Stimulated activated CD4-positive, alpha-beta T cell treated with anti-CD3 and anti-CD28 coated beads, Interleukin-12 subunit alpha, Interleukin-12 subunit beta, amount 100 ng/mL, for 24 hours (primary cell): ENCODE data around the gene NACC2.

Experiments
- DNase-seq, 2 experiments: peaks; one replicate each; pipeline ENCODE4 v3.0.0-alpha.2; 2020; ENCODE audit warnings: low read depth in 2 of 2

NACC2 gene

DNA sequence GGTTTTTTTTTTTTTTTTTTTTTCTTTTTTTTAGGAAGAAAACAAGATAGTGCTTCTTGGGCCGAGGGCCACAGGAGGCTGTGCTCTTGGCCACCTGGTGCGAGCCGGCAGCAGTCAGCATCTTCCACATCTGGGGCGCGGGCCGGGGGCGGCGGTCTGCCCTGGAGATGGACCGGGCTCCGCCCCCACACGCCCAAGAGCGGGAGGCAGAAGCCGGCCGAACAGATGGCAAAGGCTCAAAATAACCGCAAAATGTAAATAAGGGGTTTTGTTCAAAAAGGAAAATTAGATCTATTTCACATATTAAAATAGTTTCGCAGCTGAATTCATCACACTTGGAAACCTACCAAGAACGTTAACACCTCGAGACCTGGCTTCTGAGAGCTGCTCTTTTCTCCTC lies 82.4 kb downstream of the NACC2 start:
- DNase-seq = no peak

DNA sequence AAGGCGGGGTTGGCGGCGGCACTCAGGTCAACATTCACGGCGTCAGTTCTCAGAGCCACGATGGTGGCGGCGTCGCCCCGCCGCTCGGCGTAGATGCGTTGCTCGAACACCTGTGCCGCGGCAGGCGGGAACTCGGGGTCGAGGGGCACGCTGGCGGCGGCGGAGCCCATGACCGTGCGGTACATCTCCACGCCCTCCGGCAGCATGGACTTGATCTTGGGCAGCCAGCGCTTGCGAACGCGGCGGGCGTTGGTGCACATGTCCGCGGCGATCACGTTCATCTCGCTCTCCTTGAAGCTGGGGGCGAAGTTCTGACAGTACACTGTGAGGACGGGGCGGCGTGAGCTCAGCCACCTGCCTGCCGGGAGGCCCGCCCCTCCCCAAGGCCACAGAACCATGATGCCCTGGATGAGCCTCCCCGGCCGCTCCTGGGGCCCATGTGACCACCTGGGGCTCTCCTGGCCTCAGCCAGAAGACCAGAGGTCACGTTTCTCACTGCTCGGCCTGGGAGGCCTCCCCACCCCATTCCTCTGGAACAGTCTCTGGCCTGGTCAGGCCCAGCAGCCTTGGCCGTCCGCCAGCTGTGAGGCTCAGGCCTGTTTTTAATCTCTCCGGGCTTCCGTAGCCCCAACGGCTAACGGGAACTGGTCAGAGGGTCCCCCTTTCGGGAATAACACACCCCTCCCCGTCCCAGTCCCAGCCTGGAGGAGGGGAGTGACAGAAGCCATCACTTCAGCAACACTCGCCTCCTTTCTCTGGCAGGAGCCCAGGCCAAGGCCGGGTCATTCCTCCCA lies 83.2 kb downstream of the NACC2 start:
- no peak for DNase-seq

DNA sequence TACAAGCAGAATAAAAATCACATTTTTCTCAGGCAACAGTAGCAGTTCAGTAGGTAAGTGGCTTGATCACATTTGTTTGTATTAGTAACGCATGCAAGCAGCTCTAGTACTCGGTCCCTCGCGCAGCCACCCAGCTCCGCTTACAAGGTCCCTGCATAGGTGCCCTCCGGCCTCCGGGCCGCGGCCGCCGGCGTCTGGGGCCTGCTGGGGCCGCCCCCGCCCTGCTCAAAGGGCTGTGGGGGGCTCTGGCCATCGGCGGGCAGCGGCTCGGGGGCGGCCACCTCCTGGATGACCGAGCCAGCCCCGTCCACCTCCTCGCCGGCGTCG lies 83.8 kb downstream of the NACC2 start:
- no peak for DNase-seq

DNA sequence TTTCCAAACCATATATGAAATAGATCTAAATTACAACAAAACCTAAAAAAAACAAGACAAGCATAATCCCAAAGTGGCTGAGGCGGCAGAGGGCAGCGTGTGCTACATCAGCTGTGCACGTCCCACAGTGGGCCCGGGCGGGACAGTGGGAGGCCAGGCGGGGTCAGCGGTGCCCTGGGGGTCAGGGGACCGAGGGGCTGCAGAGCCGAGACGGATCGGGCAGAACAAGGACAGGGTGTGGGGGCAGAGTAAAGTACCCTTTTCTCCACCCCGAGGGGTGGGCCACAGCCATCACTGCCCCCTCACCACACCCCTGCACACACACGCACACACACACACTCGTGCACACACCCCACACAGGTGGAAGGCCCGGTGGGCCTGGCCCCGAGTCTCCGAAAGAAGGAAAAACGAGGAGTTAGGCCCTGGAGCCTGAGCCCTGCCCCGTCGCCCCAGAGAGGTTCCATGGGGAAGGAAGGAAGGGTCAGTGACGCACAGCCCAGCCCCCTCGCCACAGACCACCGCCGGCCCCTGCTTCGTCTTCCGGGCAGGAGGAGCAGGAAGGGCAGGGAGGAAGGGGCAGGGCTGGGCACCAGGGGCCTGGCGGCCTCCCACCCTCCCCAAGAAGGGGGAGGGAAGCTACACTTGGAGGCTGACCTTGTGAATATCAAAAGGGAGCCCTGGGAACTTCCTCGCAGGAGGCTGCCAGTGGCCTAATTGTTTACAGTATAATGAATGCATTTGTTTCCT lies 84.3 kb downstream of the NACC2 start:
- no peak for DNase-seq

DNA sequence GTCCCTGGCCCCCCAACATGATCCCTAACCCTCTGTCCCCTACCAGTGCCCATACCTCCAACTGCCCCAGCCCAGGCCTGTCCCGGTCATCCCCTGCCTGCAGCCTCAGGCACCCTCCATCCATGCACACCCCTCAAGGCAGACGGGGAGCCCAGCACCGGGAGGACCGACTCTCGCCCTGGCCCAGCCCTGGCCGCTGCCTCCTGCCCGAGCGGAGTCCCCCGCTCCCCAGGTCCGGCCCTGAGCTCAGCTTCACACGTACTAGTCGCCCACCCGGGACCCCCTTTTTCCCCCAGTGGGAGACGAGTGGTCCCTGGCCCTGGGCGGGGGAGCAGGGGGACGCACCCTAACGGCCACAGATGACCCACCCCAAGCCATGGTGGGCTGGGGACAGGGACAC lies 84.9 kb downstream of the NACC2 start:
- no peak for DNase-seq

DNA sequence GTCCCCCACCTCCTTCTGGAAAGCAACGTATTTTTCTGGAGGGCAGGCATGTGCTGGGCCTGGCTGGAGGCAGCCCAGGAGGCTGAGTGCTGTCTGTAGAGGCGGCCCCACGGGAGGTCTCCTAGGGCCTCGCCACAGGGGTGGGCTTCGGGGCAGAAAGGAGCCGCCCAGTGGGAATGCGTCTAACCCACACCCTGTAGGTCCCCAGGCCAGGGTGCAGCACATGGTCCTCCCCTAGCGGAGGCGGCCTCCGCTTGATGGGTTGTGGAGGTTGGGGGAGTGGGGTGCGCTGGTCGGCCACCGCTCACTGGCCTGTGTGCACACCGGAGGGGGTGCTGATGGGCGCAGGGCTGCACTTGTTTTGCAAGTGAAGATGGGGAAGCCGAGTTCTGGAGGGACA lies 85.6 kb downstream of the NACC2 start:
- no peak for DNase-seq

DNA sequence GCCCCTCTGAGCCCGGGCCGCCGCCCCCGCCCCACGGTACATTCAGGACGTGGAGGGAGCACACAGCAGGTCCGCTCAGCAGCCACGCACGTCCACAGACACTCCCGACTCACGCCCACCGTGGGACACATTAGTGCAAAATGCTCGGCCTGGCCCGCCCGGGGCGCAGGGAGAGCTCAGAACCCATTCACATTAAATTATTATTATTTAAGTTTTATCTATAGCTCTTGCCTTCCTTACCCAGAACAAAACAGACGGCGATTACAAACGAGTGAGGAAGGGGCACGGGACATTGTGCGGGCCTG lies 86.4 kb downstream of the NACC2 start:
- DNase-seq = no peak

DNA sequence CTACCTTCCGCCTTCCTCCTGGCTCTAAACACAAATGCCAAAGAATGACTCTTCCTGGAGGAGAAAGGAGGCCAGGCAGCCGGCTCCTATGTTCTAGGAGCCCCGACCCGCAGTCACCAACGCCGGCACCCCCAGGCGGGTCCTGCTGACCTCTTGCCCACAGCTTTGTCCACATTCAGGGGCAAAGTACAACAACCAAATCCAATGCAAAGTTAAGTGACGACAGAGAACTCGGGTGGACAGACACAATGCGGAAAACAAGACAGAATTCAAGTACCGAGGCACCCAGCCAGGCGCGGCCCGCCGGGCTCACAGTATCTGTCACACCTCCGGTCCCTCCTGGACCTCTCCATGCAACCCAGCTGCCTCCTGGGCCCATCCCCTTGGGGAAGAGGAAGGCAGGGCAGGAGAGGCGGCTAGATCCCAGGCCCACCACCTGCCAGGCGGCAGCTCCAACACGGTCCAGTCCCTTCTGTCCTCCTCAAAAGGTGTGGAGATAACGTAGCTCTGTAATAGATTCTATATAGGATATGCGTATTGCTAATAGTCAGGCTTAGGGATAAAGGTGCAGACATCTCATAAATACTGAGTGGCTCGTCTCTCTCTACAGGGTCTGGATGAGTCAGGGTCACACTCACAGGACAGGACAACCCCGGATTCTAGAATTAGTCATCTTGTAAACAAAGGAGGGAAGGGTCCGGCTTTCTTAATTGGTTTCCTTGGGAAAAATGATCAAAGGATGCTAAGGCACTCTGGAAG lies 87.0 kb downstream of the NACC2 start:
- no peak for DNase-seq

DNA sequence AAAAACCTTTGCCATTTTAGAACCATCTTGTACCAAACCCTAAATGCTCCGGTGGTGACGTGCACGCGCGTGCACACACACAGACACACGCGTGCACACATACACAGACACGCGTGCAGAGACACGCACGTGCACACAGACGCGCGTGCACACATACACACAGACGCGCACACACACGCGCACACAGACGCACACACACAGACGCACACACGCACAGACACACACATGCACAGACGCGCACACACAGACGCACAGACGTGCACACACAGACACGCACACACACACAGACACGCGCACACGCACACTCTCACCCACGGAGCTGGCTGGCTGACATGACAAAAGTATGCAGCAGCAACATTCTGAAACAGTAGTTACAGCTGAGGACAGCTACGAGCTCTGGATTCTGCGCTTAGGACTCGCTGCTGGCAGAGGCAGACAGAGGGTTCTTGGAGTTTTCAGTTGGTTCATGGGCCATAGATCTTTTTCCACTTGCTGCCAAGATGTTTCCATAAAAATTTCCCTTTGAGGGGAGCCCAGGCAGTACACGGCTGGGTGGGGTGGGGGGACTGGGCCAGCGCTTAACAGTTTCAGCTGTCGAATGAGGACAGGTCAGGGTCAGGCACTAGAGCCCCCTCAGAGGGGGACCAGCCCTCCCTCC lies 87.7 kb downstream of the NACC2 start:
- no peak for DNase-seq

DNA sequence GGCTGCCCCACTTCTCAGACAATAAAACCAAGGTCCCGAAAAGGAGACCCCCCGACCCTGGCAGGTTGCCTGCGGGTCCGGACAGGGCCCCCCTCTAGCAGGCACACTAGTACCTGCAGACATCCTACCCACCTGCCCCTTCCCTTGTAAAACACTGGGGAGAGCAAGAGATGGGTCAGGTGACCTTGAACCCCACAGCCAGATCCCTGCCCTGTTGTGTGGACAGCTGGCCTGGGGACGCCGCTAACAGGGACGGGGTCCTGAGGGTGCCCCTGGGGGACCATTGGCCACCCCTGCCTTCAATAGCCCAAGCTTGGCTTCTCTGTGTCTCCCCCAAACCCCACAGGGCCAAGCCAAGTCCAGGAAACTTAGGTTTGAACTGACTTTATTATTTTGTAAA lies 88.9 kb downstream of the NACC2 start:
- DNase-seq = no peak

DNA sequence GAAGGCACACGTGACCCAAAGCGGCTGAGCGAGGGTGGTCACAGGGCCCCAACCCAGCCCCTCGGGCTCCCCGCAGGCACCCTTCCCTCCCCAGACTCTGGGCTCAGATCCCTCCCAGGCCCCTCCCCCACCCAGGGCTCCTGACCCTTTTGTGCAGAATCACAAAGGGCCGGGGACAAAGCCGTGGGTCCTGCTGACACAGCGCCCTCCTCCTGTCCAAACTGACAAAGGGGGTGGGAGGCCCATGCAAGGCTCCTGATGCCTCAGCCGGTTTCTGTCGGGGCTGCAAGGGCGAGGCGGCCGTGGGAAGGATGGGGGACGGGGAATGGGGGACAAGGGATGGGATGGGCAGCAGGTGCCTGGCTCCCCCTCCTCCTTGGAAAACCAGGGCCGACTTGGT lies 90.4 kb downstream of the NACC2 start:
- DNase-seq = no peak

DNA sequence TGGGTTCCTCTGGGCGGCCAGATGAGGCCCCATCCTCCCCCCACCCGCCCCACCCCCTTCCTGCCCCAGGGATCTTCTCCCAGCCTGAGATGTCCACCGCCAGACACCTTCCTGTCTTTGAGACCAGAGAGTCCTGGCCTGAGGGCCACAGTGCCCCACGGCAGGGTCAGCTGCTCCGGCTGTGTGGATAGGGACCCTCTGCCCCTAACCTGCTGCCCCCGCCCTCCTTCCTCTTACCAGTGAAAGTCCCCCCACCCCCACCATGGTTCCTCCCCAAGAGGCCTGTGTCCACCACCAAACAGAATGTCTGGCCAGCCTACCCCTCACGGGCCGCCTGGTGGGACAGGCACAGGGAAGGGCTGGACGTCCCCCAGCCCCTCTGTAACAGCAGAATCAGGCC lies 90.9 kb downstream of the NACC2 start:
- no peak for DNase-seq

DNA sequence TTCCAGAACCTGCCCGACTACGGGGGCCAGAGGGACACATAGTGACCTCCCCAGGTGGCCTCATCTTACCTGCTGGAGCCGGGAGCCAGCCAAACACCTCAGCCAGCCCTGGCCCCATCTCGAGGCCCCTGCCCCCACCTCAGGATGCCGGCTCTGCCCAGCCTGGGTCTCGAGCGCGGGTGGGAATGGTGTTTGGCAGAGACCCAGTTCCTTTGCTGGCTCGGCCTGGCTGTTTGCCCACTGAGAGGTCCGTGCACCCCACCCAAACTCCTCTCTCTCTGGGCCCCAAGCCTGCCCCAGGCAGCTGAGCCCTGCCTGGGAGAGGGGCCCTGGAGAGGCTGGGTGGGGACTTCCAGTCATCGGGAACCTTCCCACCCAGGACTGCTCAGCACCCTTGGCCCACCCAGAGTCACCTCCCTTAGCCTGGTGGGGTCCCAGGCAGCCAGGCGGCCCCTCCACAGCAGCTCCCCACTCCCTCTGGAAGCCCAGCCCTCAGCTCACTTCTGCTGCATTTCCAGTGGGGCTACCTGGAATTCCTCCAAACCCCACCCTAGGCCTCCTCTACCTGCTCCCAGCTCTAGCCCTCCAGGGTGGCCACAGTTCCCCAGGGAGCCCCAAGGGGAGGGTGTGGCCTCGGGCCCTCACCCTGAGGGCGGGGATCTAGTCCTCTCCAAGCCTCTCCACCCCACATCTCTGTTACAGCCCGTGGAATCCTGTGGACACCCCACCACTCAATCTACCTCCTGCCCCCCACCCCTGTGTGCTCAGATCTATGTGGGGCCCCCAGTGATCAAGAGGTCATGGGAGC lies 91.5 kb downstream of the NACC2 start:
- no peak for DNase-seq

DNA sequence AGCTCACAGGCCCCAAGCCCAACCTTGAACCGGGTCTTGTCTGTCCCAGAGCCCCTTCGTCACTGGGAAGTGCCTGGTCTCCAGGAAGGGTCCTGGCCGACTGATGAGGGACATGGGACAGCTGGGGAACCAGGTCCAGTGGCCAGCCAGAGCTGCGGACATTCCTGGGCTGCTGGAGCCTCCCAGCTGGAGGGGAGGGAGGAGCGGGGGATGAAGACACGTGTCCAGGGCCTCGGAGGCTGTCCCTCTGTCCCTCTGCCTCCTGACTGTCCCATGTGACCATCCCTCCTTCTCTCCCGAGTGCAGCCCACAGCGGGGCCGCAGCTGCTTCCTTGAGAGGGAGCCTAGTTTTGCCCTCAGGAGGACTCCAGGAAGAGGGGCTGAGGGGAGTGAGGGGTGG lies 92.2 kb downstream of the NACC2 start:
- no peak for DNase-seq

DNA sequence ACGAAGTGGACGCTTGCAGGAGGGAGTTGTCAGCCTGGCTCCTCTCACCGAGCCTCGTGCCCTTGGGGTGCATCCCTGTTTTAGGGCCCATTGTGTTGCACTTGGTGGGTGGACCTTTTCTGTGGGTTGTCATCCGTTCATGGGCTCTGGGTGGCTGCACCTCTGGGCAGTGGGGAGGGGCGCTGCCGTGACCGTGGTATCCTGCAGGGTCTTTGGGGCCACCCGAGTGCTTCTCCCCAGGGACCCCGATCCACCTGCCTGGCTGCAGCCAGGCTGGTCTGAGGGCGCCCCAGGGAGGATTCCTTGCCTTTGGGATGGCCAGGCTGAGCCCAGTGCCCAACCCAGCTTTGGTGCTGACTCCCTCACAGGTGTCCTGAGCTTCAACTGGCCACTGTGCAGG lies 92.9 kb downstream of the NACC2 start:
- DNase-seq = no peak

DNA sequence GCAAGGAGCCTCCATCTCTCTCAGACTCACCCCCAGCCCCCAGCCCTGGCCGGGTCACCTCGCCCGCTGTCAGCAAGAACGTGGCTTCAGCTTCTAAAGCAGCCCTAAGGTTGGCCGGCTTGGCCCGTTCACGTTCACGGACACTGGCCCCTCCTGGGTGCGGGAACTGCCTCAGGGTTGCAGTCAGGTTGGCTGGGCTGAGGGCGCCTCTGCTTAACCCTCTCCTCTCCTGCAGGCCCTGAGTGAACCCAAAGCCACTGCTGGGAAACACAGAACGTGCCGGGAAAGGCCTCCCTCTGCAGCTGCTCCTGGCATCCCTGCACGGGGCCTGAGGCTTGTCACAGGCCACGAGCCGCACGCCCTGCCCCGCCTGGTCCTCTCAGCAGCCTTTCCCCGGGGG lies 93.9 kb downstream of the NACC2 start:
- DNase-seq = no peak

DNA sequence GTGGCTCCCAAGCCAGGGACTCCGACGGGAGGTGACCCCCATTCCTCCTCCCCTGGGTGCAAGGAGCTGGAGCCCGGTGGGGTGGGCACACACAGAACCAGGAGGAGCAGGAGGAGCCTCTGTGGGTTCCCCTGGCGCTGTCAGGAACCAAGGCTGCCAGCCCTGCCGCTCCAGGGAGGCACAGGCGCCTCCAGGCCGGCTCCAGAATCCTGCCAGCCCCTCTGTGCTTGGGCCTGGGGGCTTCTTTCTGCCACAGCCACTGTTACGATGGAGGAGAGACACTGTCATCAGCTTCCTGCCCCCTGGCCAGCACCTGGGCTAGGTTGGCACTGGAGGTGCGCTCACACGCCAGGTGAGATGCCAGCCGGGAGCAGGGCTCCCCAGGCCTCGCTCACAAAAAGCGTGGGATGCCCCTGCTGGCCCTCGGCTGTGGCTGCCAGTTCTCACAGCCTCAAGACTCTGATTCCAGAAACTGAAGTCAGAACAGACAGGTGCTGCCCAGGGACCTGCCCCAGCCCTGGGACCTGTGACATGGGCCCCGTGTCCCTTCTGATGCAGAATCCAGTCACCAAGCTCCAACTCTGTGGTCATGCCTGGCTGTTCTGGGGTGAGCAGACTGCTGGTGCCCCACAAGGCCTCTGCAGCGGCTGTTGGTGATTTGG lies 96.5 kb downstream of the NACC2 start:
- no peak for DNase-seq

DNA sequence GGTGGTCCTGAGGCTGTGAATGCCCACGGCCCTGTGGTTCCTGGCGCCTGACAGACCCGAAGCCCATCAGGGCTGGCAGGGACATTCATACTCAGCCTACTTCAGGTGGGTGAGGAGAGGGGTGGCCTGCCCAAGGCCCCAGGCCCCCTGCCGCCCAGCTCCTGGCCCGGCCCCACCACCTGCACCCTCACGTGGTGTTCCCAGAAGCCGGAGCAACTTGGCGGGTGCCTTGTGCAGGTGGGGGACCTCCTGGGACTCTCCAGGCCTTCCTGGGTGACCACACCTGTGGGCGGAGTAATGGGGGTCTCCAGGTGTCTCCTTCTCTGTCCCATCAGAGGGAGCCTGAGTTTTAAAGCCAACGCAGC lies 97.1 kb downstream of the NACC2 start:
- no peak for DNase-seq

DNA sequence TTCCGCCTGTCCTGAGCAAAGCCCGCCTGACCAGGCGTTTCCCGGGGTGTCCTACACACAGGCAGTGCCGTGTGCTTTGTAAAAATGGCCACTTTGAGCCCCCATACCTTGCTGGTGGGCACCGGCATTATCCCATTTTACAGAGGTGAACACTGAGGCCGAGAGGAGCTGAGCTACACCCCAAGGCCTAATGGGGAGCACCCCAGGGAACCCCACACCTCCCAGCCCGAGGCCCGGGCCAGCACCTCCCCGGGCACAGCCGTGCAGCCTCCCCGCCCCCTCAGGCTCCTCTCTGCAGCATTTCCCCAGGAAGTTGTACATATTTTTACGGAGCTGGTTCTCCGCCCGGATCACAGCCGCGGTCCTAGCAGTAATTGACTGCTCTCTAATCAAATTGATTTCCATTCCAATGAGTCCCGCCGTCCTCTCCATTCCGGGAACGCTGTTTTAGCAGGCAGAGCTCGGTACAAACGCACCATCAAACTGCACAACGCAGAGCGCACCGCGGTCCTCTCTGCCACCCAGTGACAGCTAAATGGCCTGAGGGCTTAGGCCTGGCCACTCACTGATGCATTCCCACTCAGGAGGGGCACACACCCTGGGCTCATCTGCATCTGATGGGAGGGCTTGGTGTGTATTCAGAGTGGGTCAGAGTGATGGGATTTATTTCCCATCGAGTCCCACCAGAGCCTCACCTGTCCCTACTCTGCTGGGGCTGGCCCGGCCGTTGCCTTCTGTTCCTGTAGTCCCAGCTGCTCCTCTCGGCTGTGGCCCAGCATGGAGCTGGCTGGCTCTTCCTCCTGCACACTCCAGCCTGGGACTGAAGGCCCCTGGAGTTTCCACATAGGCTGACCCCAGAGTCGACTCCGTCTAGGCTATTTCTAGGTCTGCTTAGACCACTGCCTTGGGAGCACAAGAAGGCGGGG lies 97.7 kb downstream of the NACC2 start:
- no peak for DNase-seq

DNA sequence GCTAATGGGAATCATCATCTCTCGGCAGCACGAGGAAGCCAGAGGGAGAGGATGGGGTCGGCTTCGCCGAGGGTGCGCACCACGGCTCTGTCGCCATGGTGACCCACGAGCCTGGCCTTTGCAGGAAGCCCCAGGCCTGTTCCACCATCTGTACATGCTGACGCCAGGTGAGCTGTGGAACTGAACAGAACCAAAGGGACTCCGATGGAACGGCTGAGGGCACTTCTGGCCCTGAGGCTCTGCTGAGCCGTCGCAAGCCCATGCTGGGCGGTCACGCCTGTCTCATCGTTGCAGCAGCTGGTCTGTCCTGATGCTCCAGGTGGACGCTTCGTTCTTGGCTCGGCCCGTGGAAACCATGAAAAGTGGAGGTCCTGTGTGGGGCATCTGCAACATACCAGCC lies 99.3 kb downstream of the NACC2 start:
- no peak for DNase-seq
